ENCODE results near the gene MAP3K15.

DNA sequence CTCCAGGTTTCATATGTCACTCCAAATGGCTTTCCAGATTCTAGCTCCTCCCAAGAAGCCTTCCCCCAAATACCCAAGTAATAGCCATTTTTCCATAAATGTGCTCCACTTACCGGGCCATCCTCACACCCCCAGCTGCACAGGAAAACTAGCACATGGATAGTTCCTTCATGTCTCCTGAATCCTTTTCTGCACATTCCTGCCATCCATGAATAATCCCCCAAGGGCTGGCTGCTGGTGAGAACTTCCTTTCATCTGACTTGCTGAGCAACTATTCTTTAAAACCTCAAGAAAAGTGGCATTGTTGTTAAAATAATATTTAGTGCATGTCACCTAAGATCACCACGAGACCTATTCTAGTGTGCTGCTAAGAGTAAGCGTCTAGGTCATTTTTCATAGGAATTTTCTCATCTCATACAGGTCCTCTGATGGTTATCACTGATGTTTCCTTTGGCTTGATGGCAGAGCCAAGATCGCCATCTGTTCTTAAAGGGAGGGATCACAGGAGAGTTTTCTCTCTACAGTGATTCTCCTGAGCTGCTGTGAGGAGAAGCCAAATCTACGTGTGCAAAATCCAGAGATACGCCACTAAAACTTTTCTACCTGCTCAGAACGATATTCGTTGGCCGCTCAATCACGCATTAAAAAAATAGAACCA is 71.3 kb downstream of the MAP3K15 start:
- no peak for TF ChIP-seq BRCA1 (CRISPR knock-in tag; IDR thresholded peaks at IDR 0.05)
- no peak for TF ChIP-seq MEIS2 (CRISPR knock-in tag; IDR thresholded peaks at IDR 0.05)
- TF ChIP-seq, protein P1, sequence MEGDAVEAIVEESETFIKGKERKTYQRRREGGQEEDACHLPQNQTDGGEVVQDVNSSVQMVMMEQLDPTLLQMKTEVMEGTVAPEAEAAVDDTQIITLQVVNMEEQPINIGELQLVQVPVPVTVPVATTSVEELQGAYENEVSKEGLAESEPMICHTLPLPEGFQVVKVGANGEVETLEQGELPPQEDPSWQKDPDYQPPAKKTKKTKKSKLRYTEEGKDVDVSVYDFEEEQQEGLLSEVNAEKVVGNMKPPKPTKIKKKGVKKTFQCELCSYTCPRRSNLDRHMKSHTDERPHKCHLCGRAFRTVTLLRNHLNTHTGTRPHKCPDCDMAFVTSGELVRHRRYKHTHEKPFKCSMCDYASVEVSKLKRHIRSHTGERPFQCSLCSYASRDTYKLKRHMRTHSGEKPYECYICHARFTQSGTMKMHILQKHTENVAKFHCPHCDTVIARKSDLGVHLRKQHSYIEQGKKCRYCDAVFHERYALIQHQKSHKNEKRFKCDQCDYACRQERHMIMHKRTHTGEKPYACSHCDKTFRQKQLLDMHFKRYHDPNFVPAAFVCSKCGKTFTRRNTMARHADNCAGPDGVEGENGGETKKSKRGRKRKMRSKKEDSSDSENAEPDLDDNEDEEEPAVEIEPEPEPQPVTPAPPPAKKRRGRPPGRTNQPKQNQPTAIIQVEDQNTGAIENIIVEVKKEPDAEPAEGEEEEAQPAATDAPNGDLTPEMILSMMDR (CRISPR knock-in tag; IDR thresholded peaks at IDR 0.05), result no peak
- no peak for TF ChIP-seq HDAC2 (CRISPR knock-in tag; IDR thresholded peaks at IDR 0.05)
- no peak for TF ChIP-seq ZNF713 (CRISPR knock-in tag; IDR thresholded peaks at IDR 0.05)
- TF ChIP-seq, protein P2, sequence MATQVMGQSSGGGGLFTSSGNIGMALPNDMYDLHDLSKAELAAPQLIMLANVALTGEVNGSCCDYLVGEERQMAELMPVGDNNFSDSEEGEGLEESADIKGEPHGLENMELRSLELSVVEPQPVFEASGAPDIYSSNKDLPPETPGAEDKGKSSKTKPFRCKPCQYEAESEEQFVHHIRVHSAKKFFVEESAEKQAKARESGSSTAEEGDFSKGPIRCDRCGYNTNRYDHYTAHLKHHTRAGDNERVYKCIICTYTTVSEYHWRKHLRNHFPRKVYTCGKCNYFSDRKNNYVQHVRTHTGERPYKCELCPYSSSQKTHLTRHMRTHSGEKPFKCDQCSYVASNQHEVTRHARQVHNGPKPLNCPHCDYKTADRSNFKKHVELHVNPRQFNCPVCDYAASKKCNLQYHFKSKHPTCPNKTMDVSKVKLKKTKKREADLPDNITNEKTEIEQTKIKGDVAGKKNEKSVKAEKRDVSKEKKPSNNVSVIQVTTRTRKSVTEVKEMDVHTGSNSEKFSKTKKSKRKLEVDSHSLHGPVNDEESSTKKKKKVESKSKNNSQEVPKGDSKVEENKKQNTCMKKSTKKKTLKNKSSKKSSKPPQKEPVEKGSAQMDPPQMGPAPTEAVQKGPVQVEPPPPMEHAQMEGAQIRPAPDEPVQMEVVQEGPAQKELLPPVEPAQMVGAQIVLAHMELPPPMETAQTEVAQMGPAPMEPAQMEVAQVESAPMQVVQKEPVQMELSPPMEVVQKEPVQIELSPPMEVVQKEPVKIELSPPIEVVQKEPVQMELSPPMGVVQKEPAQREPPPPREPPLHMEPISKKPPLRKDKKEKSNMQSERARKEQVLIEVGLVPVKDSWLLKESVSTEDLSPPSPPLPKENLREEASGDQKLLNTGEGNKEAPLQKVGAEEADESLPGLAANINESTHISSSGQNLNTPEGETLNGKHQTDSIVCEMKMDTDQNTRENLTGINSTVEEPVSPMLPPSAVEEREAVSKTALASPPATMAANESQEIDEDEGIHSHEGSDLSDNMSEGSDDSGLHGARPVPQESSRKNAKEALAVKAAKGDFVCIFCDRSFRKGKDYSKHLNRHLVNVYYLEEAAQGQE (IDR thresholded peaks at IDR 0.05; ENCODE audit: borderline replicate concordance in 1 of 2, low read depth in 1 of 2, low read length in 2 of 2), result no peak
- TF ChIP-seq FOXJ3 (CRISPR knock-in tag; IDR thresholded peaks at IDR 0.05; ENCODE audit: borderline replicate concordance), result no peak
- no peak for TF ChIP-seq EP300 (IDR thresholded peaks at IDR 0.05; ENCODE audit: low read depth in 2 of 2, low read length in 2 of 2)
- no peak for TF ChIP-seq EP300 (CRISPR knock-in tag; IDR thresholded peaks at IDR 0.05; ENCODE audit: borderline replicate concordance)
